CD4-positive, CD25-positive, alpha-beta regulatory T cell (primary cell): ENCODE results near the gene NOL9. TPM values are rescaled to one million over a fixed set of nuclear protein-coding genes. Genes with fewer than 3 reads are reported as not detected.

ENCODE experiments used
- ATAC-seq, 2 donors: fragments of 150-1000 bp; cut with Tn5 transposase; one replicate each; pipeline ENCODE4 v1.10.0; 2021; ENCODE audit warnings: low read depth in 2 of 2, moderate number of reproducible peaks in 2 of 2, moderate library complexity in 1 of 2
- DNase-seq, 3 donors: peaks; one replicate each; pipeline versions ENCODE4 v3.0.0 to v3.0.0-alpha.2; 2012 to 2022; ENCODE audit warnings: mixed read lengths in 1 of 3
- H3K27ac ChIP-seq: one replicate; pipeline ENCODE4 v1.7.0; 2013; ENCODE audit warnings: mild to moderate bottlenecking, low read length; ENCODE audit not compliant: insufficient read depth, poor library complexity, severe bottlenecking
- H3K27me3 ChIP-seq: one replicate; pipeline ENCODE4 v1.7.0; 2013; ENCODE audit warnings: low read length; ENCODE audit not compliant: control insufficient read depth, insufficient read depth
- H3K36me3 ChIP-seq: one replicate; pipeline ENCODE4 v1.7.0; 2013; ENCODE audit warnings: mild to moderate bottlenecking, low read length, moderate library complexity; ENCODE audit not compliant: control insufficient read depth, insufficient read depth
- H3K4me1 ChIP-seq: 2 replicates; pipeline ENCODE4 v1.7.0; 2013; ENCODE audit warnings: mild to moderate bottlenecking, low read length; ENCODE audit not compliant: insufficient read depth, control insufficient read depth, poor library complexity, severe bottlenecking
- H3K4me3 ChIP-seq: one replicate; pipeline ENCODE4 v1.7.0; 2013; ENCODE audit warnings: low read depth, mild to moderate bottlenecking, low read length, moderate library complexity
- H3K9me3 ChIP-seq, 2 experiments: 1 replicate in 1 of 2; 2 replicates in 1 of 2; pipeline ENCODE4 v1.7.0; 2013; ENCODE audit warnings: low read length in 2 of 2, mild to moderate bottlenecking in 1 of 2, moderate library complexity in 1 of 2; ENCODE audit not compliant: control insufficient read depth in 2 of 2
- H3K27ac Mint-ChIP-seq, 3 donors: one replicate each; pipeline ENCODE4 v1.8.0; 2020 to 2022; ENCODE audit warnings: mild to moderate bottlenecking in 3 of 3, mixed read lengths in 3 of 3, moderate library complexity in 2 of 3
- H3K27me3 Mint-ChIP-seq: one replicate; pipeline ENCODE4 v1.8.0; 2022; ENCODE audit warnings: mild to moderate bottlenecking, mixed read lengths
- H3K36me3 Mint-ChIP-seq: one replicate; pipeline ENCODE4 v1.8.0; 2020; ENCODE audit warnings: mixed read lengths
- H3K4me1 Mint-ChIP-seq, 4 donors: one replicate each; pipeline ENCODE4 v1.8.0; 2020 to 2022; ENCODE audit warnings: mixed read lengths in 4 of 4, mild to moderate bottlenecking in 1 of 4
- H3K4me3 Mint-ChIP-seq, 4 donors: one replicate each; pipeline ENCODE4 v1.8.0; 2020 to 2022; ENCODE audit warnings: mild to moderate bottlenecking in 4 of 4, mixed read lengths in 4 of 4, moderate library complexity in 3 of 4
- H3K9me3 Mint-ChIP-seq, 7 donors: one replicate each; pipeline ENCODE4 v1.8.0; 2020 to 2022; ENCODE audit warnings: mixed read lengths in 7 of 7, mild to moderate bottlenecking in 3 of 7, moderate library complexity in 2 of 7
- polyA plus RNA-seq, 4 donors: library from polyadenylated mRNA; unstranded; fragments of 300-500 nt; fragmentation: Illumina TruSeq; gene quantifications; one replicate each; pipeline ENCODE4 v1.2.3, GENCODE V29; 2021
- total RNA-seq: library from RNA; stranded (reverse); gene quantifications from one replicate; pipeline ENCODE4 v1.2.3, GENCODE V29; 2022

NOL9 gene
- total and polyA plus RNA-seq, 5 donors from 2014 or later, result 11.0 to 74.7 (median 20.1) TPM

DNA sequence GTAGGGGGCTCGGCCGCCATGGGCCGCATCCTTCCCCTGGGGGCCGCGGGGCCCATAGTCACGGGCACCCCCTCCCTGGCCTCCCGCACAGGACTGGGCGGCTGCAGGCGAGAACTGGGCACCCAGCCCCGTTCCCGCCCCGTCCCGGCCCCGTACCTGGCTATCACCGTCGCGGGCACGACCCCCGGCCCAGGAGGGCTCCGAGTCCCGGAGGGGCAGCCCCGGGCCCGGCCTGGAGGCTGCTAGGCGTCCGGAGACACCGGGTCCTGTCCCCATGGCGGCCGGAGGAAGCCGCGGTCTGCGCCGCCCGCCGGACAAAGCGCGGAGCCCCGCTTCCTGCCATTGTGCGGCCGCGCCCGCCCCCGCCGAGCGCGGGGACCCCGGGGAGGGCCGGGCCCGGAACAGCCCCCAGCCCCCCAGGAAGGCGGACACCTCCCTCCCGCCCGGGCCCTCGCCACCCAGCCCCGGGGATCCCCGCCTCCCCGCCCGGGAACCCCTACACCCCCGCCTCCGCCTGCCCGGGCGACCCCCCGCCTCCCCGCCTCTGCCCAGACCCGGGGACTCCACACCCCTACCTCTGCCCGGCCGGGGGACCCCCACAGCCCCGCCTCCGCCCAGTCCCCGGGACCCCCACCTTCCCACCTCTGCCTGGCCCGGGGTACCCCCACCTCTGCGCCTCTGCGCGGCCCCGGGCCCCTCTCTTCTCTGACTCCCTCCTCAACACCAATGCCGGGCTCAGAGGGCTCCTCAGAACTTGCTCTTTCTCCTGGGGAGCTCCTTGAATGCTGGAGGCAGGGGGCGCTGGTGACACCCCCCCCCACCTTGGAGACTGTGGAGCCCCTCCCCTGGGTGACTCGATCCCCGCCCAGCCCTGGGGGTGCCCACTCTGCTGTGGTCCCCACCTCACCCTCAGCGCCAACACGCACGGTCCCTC is 68.9 kb downstream of the NOL9 start:
- Mint-ChIP-seq H3K4me1 (peaks cover 0 to 17% (median 8%) of the 10 kb centered on the region in 4 donors), H3K27me3 (peaks cover 38% of the 10 kb centered on the region), H3K9me3 (peaks cover 0 to 1% (median 0%) of the 10 kb centered on the region in 7 donors), H3K4me3 (no peak overlapping the region), H3K27ac (no peak overlapping the region), H3K36me3 (no peaks in the 10 kb centered on the region)
- H3K4me1 ChIP-seq, result peaks cover 30% of the 10 kb centered on the region
- no peak overlapping the region for H3K27ac ChIP-seq
- no peaks in the 10 kb centered on the region for H3K27me3 ChIP-seq
- H3K4me3 ChIP-seq, result no peak overlapping the region
- H3K9me3 ChIP-seq, result no peaks in the 10 kb centered on the region
- no peak for DNase-seq
- ATAC-seq, result no peak
- no peaks in the 10 kb centered on the region for H3K36me3 ChIP-seq

GRCh38 chr1:6484826-6485167 is 69.5 kb downstream of the NOL9 start:
- Histone ChIP-seq H3K4me1 (peaks cover 23% of the 10 kb centered on the region), H3K4me3 (no peak overlapping the region), H3K9me3 (no peaks in the 10 kb centered on the region), H3K36me3 (no peaks in the 10 kb centered on the region), H3K27me3 (no peaks in the 10 kb centered on the region), H3K27ac (no peak overlapping the region)
- H3K9me3 Mint-ChIP-seq, result peaks cover 0 to 1% (median 0%) of the 10 kb centered on the region in 7 donors
- no peaks in the 10 kb centered on the region for H3K36me3 Mint-ChIP-seq
- H3K4me3 Mint-ChIP-seq, result peak overlapping the region in 2 of 4 donors; percentile 43 to 56
- peaks cover 38% of the 10 kb centered on the region for H3K27me3 Mint-ChIP-seq
- H3K27ac Mint-ChIP-seq, result no peak overlapping the region
- no peak for ATAC-seq
- H3K4me1 Mint-ChIP-seq, result peaks cover 0 to 17% (median 8%) of the 10 kb centered on the region in 4 donors
- DNase-seq, result no peak

GRCh38 chr1:6483761-6484117 is 70.6 kb downstream of the NOL9 start:
- Mint-ChIP-seq H3K4me1 (peaks cover 0 to 17% (median 8%) of the 10 kb centered on the region in 4 donors), H3K27ac (no peak overlapping the region), H3K27me3 (peaks cover 41% of the 10 kb centered on the region), H3K36me3 (peaks cover 3% of the 10 kb centered on the region), H3K9me3 (peaks cover 0 to 1% (median 0%) of the 10 kb centered on the region in 7 donors), H3K4me3 (peak overlapping the region in 1 of 4 donors; percentile 43)
- Histone ChIP-seq H3K4me3 (no peak overlapping the region), H3K27ac (no peak overlapping the region), H3K4me1 (peaks cover 20% of the 10 kb centered on the region), H3K27me3 (no peaks in the 10 kb centered on the region), H3K36me3 (no peaks in the 10 kb centered on the region), H3K9me3 (no peaks in the 10 kb centered on the region)
- DNase-seq (no peak), ATAC-seq (no peak)

DNA sequence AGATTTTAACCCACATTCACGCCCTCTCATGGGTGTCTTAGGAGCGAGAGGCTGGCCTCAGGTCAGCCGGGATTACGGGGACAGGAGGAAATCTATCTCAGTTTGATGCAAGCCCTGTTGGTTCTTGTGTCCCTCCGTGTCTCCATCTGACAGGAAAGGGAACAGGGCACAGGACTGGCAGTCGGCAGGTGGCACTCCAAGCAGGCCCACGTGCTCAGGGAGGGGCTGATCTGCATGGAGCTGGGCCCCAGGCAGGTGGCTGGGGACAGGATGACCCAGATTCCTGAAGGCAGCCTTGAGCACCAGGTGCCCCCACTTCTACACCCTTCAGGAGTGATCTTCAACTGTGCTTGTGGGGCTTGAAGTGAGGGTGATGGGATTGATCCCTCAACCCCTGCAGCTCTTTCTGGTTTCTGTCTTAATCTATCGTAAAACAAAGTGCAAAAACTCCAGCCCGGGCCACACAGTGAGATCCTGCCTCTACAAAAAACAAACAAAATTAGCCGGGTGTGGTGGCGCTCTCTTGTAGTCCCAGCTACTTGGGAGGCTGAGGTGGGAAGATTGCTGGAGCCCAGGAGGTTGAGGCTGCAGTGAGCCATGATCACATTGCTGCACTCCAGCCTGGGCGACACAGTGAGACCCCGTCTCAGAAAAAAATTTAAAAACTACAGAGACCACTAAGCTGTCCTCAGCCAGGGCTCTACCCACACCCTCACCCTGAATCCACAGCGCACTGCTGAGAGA is 71.1 kb downstream of the NOL9 start:
- Mint-ChIP-seq H3K27ac (no peak overlapping the region), H3K9me3 (peaks cover 0 to 1% (median 0%) of the 10 kb centered on the region in 7 donors), H3K4me3 (peak overlapping the region in 1 of 4 donors; percentile 65), H3K27me3 (peaks cover 41% of the 10 kb centered on the region), H3K36me3 (peaks cover 3% of the 10 kb centered on the region), H3K4me1 (peaks cover 0 to 17% (median 8%) of the 10 kb centered on the region in 4 donors)
- Histone ChIP-seq H3K27ac (no peak overlapping the region), H3K9me3 (no peaks in the 10 kb centered on the region), H3K4me3 (no peak overlapping the region), H3K4me1 (peaks cover 20% of the 10 kb centered on the region), H3K36me3 (no peaks in the 10 kb centered on the region), H3K27me3 (no peaks in the 10 kb centered on the region)
- no peak for DNase-seq
- no peak for ATAC-seq

DNA sequence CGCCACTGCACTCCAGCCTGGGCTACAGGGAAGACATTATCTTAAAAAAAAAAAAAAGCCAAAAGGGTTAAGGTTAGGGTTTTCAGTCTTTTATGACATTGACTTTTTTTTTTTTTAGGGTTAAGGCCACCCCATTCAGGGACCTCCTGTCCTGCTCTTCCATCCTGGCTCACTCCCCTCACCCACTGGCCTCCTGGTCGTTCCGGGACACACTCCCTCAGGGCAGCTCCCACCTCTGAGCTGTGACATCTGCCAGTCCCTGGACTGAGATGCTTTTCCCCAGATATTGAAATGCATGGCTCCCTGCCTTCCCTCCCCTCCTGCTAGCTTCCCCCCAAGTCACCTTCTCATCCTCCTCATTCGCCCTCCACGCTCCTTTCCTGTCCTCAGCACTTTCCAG is 72.5 kb downstream of the NOL9 start:
- no peak overlapping the region for H3K27ac ChIP-seq
- no peaks in the 10 kb centered on the region for H3K36me3 ChIP-seq
- no peaks in the 10 kb centered on the region for H3K9me3 ChIP-seq
- peaks cover 39% of the 10 kb centered on the region for H3K27me3 Mint-ChIP-seq
- H3K4me1 Mint-ChIP-seq, result peaks cover 0 to 12% (median 4%) of the 10 kb centered on the region in 4 donors
- H3K27ac Mint-ChIP-seq, result peak overlapping the region in 1 of 3 donors; percentile 70
- no peaks in the 10 kb centered on the region for H3K27me3 ChIP-seq
- peaks cover 20% of the 10 kb centered on the region for H3K4me1 ChIP-seq
- peaks cover 3% of the 10 kb centered on the region for H3K36me3 Mint-ChIP-seq
- no peak overlapping the region for H3K4me3 Mint-ChIP-seq
- H3K4me3 ChIP-seq, result no peak overlapping the region
- no peaks in the 10 kb centered on the region for H3K9me3 Mint-ChIP-seq
- no peak for DNase-seq
- no peak for ATAC-seq

- H3K27ac ChIP-seq, result no peak overlapping the region
- peaks cover 3% of the 10 kb centered on the region for H3K36me3 Mint-ChIP-seq
- no peak overlapping the region for H3K4me3 ChIP-seq
- no peaks in the 10 kb centered on the region for H3K36me3 ChIP-seq
- no peak for ATAC-seq
- H3K9me3 Mint-ChIP-seq, result no peaks in the 10 kb centered on the region
- no peaks in the 10 kb centered on the region for H3K9me3 ChIP-seq
- H3K4me1 ChIP-seq, result peaks cover 4% of the 10 kb centered on the region
- H3K4me3 Mint-ChIP-seq, result no peak overlapping the region
- H3K27me3 ChIP-seq, result no peaks in the 10 kb centered on the region
- no peak for DNase-seq
- peaks cover 7% of the 10 kb centered on the region for H3K27me3 Mint-ChIP-seq
- H3K4me1 Mint-ChIP-seq, result peaks cover 0 to 7% (median 4%) of the 10 kb centered on the region in 4 donors
- no peak overlapping the region for H3K27ac Mint-ChIP-seq
Measured at GRCh38 chr1:6477039-6477820, 77.1 kb downstream of the NOL9 start.

GRCh38 chr1:6476483-6476882 is 77.8 kb downstream of the NOL9 start:
- H3K4me3 ChIP-seq, result no peak overlapping the region
- Mint-ChIP-seq H3K9me3 (no peaks in the 10 kb centered on the region), H3K36me3 (peaks cover 3% of the 10 kb centered on the region), H3K27me3 (peaks cover 7% of the 10 kb centered on the region), H3K27ac (no peak overlapping the region), H3K4me1 (peaks cover 0 to 7% (median 4%) of the 10 kb centered on the region in 4 donors), H3K4me3 (no peak overlapping the region)
- H3K4me1 ChIP-seq, result peaks cover 4% of the 10 kb centered on the region
- no peaks in the 10 kb centered on the region for H3K27me3 ChIP-seq
- ATAC-seq, result no peak
- no peaks in the 10 kb centered on the region for H3K36me3 ChIP-seq
- H3K9me3 ChIP-seq, result no peaks in the 10 kb centered on the region
- no peak for DNase-seq
- no peak overlapping the region for H3K27ac ChIP-seq
